Frontal cortex (tissue), 4 donors: ENCODE results near the gene DDX3X. TPM values are rescaled to one million over a fixed set of nuclear protein-coding genes. Genes with fewer than 3 reads are reported as not detected.
"Not testable (repeated sequence)": the region's sequence is repeated elsewhere in the genome, so short reads cannot be mapped to it uniquely, and the experiment has no call there.

Experiments
- DNase-seq, 2 donors: peaks; one replicate each; pipeline ENCODE4 v3.0.0; 2012; ENCODE audit warnings: low spot score in 2 of 2
- FAIRE-seq: peaks from 2 replicates; lab custom pipeline; 2012; peaks lifted over from hg19 to GRCh38; lab: Jason Lieb, UNC
- total RNA-seq: library from RNA; depleted of rRNA; stranded (reverse); fragments of >200 nt; gene quantifications from one replicate; pipeline ENCODE4 v1.2.3, GENCODE V29; 2014
- donor health status: control.
- donor health status: control.
- donor health status: control.

Gene DDX3X
- total RNA-seq, result 208 TPM

- FAIRE-seq (no peak), DNase-seq (peak; percentile 66 to 92)
These were observed at the start of gene DDX3X for GRCh38 chrX:41333744-41334362. Gene DDX3X, plus strand, starts transcription at chrX:41334162. Its CDS starts 91 bp downstream, at chrX:41334253.

DNA sequence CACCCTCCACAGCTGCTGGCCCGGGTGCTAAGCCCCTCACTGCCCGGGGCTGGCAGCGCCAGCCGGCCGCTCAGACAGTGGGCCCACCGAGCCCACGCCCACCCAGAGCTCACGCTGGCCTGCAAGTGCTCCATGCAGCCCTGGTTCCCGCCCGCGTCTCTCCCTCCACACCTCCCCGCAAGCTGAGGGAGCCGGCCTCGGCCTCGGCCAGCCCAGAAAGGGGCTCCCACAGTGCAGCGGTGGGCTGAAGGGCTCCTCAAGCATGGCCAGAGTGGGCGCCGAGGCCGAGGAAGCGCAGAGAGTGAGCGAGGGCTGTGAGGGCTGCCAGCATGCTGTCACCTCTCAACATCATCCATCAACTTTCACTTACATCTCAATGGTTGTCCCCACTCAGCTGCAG lies 48.0 kb upstream of the DDX3X start:
- DNase-seq, FAIRE-seq: not testable (repeated sequence)

DNA sequence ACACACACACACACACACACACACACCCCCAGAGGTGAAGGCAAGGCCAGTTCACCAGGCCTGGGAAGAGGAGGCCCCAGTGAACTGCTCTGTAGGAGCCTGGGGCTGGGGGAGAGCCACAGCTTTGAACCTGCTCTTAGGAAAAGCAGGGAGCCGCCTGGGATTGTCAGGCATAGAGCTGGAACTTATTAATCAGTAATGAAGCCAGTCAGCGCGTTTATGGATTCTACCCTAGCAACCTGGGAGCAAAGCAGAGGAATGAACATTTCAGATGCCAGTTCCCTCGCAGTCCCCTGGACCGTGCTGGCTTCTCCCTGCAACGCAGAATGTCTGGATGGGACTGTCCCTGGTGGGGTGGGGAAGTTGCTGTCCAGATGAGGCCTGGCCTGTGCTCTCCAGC lies 45.3 kb upstream of the DDX3X start:
- no peak for DNase-seq
- no peak for FAIRE-seq

DNA sequence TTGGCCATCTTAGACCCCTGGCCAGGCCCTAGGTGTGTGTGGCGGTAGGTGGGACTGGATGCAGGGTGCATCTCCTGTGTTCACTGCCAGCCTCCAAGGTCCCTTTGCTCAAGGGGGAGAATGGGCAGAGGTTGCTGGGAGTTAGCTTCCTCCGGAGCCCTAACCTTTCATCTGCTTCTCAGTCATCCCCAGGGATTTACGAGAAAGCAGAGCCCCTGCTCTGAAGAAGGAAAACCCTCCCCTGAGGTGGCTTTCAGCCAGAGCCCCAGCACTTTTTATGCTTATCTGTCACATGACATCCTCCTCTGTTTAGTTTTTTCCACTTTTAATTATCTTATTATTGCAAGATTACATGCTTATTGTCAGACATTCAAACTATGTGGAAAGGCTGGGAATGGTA lies 44.9 kb upstream of the DDX3X start:
- DNase-seq, result no peak
- no peak for FAIRE-seq

DNA sequence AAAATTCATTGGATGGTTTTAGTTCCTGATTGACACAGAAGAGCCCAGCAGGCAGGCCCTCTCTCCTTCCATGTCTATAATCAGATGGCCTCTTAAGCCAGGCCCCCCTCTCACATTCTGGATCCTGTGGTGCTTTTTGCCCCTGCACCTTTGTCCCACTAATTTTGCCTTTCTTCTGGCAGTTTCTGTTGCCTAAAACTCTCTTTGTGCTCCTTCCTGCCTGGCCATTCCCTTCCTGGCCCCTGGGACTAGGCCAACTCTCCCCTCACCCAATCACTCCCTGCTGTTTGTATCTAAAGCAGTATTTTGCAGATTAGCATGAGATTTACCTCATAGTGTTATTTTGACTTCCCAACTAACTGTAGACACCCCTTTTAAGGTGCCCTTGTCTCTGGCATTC lies 42.7 kb upstream of the DDX3X start:
- FAIRE-seq, result no peak
- DNase-seq, result no peak

- no peak for FAIRE-seq
- DNase-seq, result no peak
These were observed 40.7 kb upstream of the DDX3X start for GRCh38 chrX:41293269-41293668.

DNA sequence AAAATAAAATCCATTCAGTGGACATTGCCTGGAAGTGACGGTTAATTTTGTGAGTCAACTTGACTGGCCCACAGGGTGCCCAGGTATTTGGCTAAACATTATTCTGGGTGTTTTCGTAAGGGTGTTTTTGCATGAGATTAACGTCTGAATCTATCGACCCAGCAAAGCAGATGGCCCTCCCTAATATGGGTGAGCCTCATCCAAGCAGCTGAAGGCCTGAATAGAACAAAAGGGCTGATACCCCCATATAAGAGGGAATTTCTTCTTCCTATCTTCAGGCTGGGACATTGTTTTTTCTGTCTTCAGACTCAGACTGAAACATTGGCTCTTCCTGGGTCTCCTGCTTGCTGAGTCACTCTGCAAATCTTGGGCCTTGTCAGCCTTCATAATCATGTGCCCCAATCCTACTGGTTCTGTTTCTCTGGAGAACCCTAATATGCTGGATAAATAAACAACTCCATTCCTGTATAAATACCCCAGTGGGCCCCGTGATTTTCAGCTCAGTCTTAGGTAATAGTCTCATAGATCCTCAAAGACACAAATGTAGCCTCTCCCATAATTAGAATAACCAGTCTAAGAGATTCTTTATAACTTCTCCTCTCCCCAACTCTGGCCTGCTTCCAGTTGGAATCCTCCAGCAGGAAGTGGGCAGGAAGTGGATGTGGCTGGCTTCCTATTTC lies 33.1 kb upstream of the DDX3X start:
- DNase-seq, result no peak
- FAIRE-seq, result no peak

- FAIRE-seq (no peak), DNase-seq (no peak)
These were observed 32.5 kb upstream of the DDX3X start for GRCh38 chrX:41301438-41301824.

DNA sequence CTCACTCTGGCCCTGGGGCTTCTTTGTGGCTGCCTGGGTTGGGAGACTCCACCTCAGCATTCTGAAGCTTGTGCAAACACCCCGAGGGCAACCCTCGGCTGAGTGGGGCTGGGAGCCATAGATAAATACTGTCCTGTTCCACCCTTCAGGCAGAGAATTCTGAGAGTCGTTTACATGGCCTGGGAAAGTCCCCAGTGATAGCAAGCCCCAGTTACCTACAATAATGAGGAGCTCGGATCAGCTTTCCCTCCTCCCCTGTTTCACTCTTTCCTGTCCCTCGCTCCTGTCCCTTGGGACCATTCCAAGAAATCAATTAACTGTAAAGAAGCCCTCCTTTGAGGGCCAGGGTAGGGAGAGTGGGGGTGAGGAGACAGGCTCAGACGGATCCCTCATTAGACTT lies 31.6 kb upstream of the DDX3X start:
- DNase-seq (no peak), FAIRE-seq (no peak)

- no peak for DNase-seq
- no peak for FAIRE-seq
These were observed 30.9 kb upstream of the DDX3X start for GRCh38 chrX:41303013-41303412.

- no peak for DNase-seq
- no peak for FAIRE-seq
These were observed 29.8 kb upstream of the DDX3X start for GRCh38 chrX:41304178-41304577.

- FAIRE-seq, result no peak
These were observed 24.9 kb upstream of the DDX3X start for GRCh38 chrX:41308884-41309647.

GRCh38 chrX:41312786-41313185 lies 21.2 kb upstream of the DDX3X start:
- FAIRE-seq, result no peak
- DNase-seq, result no peak

More at GRCh38 chrX:41308884-41309647, 24.9 kb upstream of the DDX3X start:
- no peak for DNase-seq

DNA sequence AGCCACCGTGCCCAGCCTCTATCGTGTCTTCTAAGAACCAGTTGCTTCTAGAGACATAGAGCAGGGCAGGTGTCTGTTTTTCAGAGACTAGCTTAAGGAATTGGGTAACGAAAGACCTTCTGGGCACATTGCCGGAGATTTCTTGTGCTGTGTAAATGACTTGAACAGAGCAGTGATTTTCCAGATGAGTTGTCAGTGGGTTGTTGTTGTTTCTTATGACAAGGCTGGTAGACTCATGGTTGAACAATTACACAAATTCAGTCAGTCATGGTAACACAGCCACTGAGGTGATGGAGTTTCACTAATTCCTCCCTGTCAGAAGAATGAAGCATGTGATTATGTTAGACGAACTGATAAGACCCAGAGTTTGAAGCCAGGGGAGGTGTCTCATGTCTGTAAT lies 20.5 kb upstream of the DDX3X start:
- no peak for FAIRE-seq
- DNase-seq, result no peak

GRCh38 chrX:41314204-41314603 lies 19.8 kb upstream of the DDX3X start:
- FAIRE-seq (no peak), DNase-seq (no peak)

- no peak for FAIRE-seq
- DNase-seq, result no peak
These were observed 19.1 kb upstream of the DDX3X start for GRCh38 chrX:41314881-41315280.

GRCh38 chrX:41316266-41316665 lies 17.7 kb upstream of the DDX3X start:
- not testable (repeated sequence) for DNase-seq, FAIRE-seq

DNA sequence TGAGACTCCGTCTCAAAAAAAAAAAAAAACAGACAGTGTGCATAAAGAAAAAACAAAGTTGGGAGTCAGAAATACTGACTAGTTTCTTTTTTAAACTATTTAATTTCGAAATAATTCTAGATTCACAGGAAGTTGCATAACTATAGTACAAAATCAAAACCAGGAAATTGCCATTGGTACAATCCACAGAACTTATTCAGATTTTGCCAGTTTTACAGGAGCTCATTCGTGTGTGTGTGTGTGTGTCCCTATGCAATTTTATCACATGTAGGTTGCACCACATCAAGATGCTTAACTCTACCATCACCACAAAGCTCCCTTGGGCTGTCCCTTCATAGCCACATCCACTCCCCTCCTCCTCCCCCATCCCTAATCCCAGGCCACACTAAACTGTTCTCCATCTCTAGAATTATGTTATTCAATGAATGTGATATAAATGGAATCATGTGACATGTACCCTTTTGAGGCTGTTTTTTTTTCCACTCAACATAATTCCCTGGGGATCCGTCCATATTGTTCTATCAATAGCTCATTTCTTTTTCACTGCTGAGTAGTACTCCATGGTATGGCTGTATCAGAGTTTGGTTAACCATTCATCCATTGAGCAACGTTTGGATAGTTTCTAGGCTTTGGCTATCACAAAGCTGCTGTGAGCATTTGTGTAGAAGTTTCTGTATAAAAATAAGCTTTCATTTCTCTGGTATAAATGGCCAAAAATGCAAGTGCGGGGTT lies 16.3 kb upstream of the DDX3X start:
- FAIRE-seq, result no peak
- DNase-seq, result no peak

DNA sequence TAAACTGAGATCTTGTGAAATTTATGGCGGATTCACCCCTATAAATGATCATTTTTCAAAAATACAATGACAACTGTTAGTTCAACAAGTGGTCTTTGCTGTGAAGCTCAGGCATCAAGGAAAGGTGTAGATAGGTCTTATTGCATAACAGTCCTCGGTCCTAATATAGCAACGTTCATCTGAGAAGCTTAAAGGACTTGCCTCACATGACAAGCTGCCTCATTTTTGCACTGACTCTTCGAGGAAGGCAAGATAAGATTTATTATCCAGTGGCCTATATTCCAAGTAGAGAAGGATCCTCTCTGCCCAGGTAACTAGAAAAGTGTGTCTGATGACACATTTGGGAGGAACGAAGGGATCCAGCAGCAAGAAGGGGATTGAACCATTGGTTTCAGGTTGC lies 13.6 kb upstream of the DDX3X start:
- no peak for DNase-seq
- no peak for FAIRE-seq

GRCh38 chrX:41322821-41323603 lies 10.9 kb upstream of the DDX3X start:
- DNase-seq, result no peak
- FAIRE-seq, result no peak
